ENCODE results near the gene PKNOX2.

Gene PKNOX2

GRCh38 chr11:125335106-125335505 is 170.6 kb downstream of the PKNOX2 start:
- DNase-seq = no peak
- Histone ChIP-seq H3K36me3 (ENCODE audit: insufficient read depth, low read length) (no peaks in the 10 kb centered on the region), H2AFZ (ENCODE audit: low read depth, low read length) (no peak overlapping the region), H3K9ac (ENCODE audit: low read depth, low read length) (no peak overlapping the region), H3K9me3 (ENCODE audit: insufficient read depth, low read length, severe bottlenecking) (no peaks in the 10 kb centered on the region), H3K4me3 (ENCODE audit: low read depth in 1 of 2, low read length in 2 of 2) (no peak overlapping the region), H3K79me2 (ENCODE audit: insufficient read depth, low read length) (no peaks in the 10 kb centered on the region), H3K27me3 (ENCODE audit: insufficient read depth, low read length, poor library complexity) (peaks cover 38% of the 10 kb centered on the region), H3K4me1 (ENCODE audit: insufficient read depth, low read length) (no peaks in the 10 kb centered on the region), H3K27ac (ENCODE audit: low read length) (no peak overlapping the region), H4K20me1 (ENCODE audit: insufficient read depth, low read length) (0 out of 2 replicates have a peak, but pooled peaks cover 2% of the 10 kb centered on the region), H3K4me2 (ENCODE audit: insufficient read depth, low read length) (no peak overlapping the region)
- no peak for ATAC-seq (ENCODE audit: insufficient read depth, low read depth)
- TF ChIP-seq EZH2 (IDR thresholded peaks at IDR 0.05; ENCODE audit: borderline replicate concordance, low read depth, low read length, severe bottlenecking) = no peak
- no peak for TF ChIP-seq CTCF (IDR thresholded peaks at IDR 0.05; ENCODE audit: borderline replicate concordance, extremely low read depth, low read length, poor library complexity, severe bottlenecking)

- Histone ChIP-seq H3K36me3 (ENCODE audit: insufficient read depth, low read length) (no peaks in the 10 kb centered on the region), H2AFZ (ENCODE audit: low read depth, low read length) (no peak overlapping the region), H3K9me3 (ENCODE audit: insufficient read depth, low read length, severe bottlenecking) (no peaks in the 10 kb centered on the region), H3K9ac (ENCODE audit: low read depth, low read length) (no peak overlapping the region), H4K20me1 (ENCODE audit: insufficient read depth, low read length) (no peaks in the 10 kb centered on the region; the same call in 1 of the 2 replicates), H3K27me3 (ENCODE audit: insufficient read depth, low read length, poor library complexity) (peaks cover 31% of the 10 kb centered on the region), H3K4me1 (ENCODE audit: insufficient read depth, low read length) (no peaks in the 10 kb centered on the region), H3K4me3 (ENCODE audit: low read depth in 1 of 2, low read length in 2 of 2) (no peak overlapping the region), H3K4me2 (ENCODE audit: insufficient read depth, low read length) (no peak overlapping the region), H3K27ac (ENCODE audit: low read length) (no peak overlapping the region), H3K79me2 (ENCODE audit: insufficient read depth, low read length) (no peaks in the 10 kb centered on the region)
- DNase-seq (no peak), ATAC-seq (ENCODE audit: insufficient read depth, low read depth) (no peak)
- TF ChIP-seq CTCF (IDR thresholded peaks at IDR 0.05; ENCODE audit: borderline replicate concordance, extremely low read depth, low read length, poor library complexity, severe bottlenecking) (no peak), EZH2 (IDR thresholded peaks at IDR 0.05; ENCODE audit: borderline replicate concordance, low read depth, low read length, severe bottlenecking) (no peak)
Measured at GRCh38 chr11:125337836-125338834, 173.6 kb downstream of the PKNOX2 start.

GRCh38 chr11:125338886-125339811 is 174.6 kb downstream of the PKNOX2 start:
- H3K4me3 ChIP-seq (ENCODE audit: low read depth in 1 of 2, low read length in 2 of 2) = no peak overlapping the region
- H3K4me1 ChIP-seq (ENCODE audit: insufficient read depth, low read length) = no peaks in the 10 kb centered on the region
- no peak overlapping the region for H2AFZ ChIP-seq (ENCODE audit: low read depth, low read length)
- DNase-seq = no peak
- ATAC-seq (ENCODE audit: insufficient read depth, low read depth) = no peak
- no peaks in the 10 kb centered on the region for H3K36me3 ChIP-seq (ENCODE audit: insufficient read depth, low read length)
- no peak overlapping the region for H3K4me2 ChIP-seq (ENCODE audit: insufficient read depth, low read length)
- TF ChIP-seq EZH2 (IDR thresholded peaks at IDR 0.05; ENCODE audit: borderline replicate concordance, low read depth, low read length, severe bottlenecking) = no peak
- no peak for TF ChIP-seq CTCF (IDR thresholded peaks at IDR 0.05; ENCODE audit: borderline replicate concordance, extremely low read depth, low read length, poor library complexity, severe bottlenecking)
- H3K9me3 ChIP-seq (ENCODE audit: insufficient read depth, low read length, severe bottlenecking) = no peaks in the 10 kb centered on the region
- no peaks in the 10 kb centered on the region for H3K79me2 ChIP-seq (ENCODE audit: insufficient read depth, low read length)
- H3K9ac ChIP-seq (ENCODE audit: low read depth, low read length) = no peak overlapping the region
- H4K20me1 ChIP-seq (ENCODE audit: insufficient read depth, low read length) = no peaks in the 10 kb centered on the region; the same call in 1 of the 2 replicates
- H3K27me3 ChIP-seq (ENCODE audit: insufficient read depth, low read length, poor library complexity) = peaks cover 31% of the 10 kb centered on the region
- no peak overlapping the region for H3K27ac ChIP-seq (ENCODE audit: low read length)
